AG04450 (cell line): ENCODE measurements around the gene OAS2. TPM values are rescaled to one million over a fixed set of nuclear protein-coding genes. Genes with fewer than 3 reads are reported as not detected.

Source experiments
- CTCF ChIA-PET: fragments of 300-600, 350-600 bp; formaldehyde crosslinking; extraction: SDS; loops from one replicate; lab custom pipeline; 2022; ENCODE audit warnings: antibody characterized with exemption, inconsistent platforms; lab: Charles Lee
- POLR2A ChIA-PET: fragments of 350-600 bp; formaldehyde crosslinking; extraction: SDS; loops from one replicate; lab custom pipeline; 2021; ENCODE audit warnings: antibody characterized with exemption, inconsistent platforms; lab: Yijun Ruan, JAX
- DNase-seq: peaks from one replicate; pipeline ENCODE4 v3.0.0-alpha.2; 2011; ENCODE audit warnings: low read depth, low spot score
- H3K27ac ChIP-seq: one replicate; pipeline ENCODE4 v1.5.1; 2012; ENCODE audit warnings: low read depth, low read length, control low read depth
- H3K27me3 ChIP-seq: one replicate; pipeline ENCODE4 v1.6.0; 2012; ENCODE audit warnings: low read length; ENCODE audit not compliant: control insufficient read depth, insufficient read depth
- H3K4me3 ChIP-seq: 2 replicates; pipeline ENCODE4 v1.5.1; 2011; ENCODE audit warnings: mild to moderate bottlenecking, low read depth, low read length, control low read depth
- H3K9me3 ChIP-seq: 2 replicates; pipeline ENCODE4 v1.5.1; 2012; ENCODE audit warnings: low read length; ENCODE audit not compliant: control insufficient read depth, insufficient read depth
- CTCF ChIP-seq: IDR thresholded peaks from 2 replicates; pipeline ENCODE4 v1.5.1; 2011; ENCODE audit warnings: low read depth, low read length, control low read depth, inconsistent platforms
- polyA plus RNA-seq: library from polyadenylated mRNA; depleted of rRNA; stranded (reverse); fragments of >200 nt; gene quantifications from 2 replicates; pipeline ENCODE4 v1.2.3, GENCODE V29; 2011

OAS2 gene
- polyA plus RNA-seq, 1 experiment = 0.12 TPM

- peaks cover 5% of the 10 kb centered on the region for H3K27me3 ChIP-seq
- CTCF ChIA-PET = interaction anchor here (1.1 kb wide), 1 partner anchor 9 kb away, joined by 4 read pairs; no protein-coding TSS in a partner anchor
- H3K9me3 ChIP-seq = no peaks in the 10 kb centered on the region; the same call in 1 of the 2 replicates
- H3K4me3 ChIP-seq = no peak overlapping the region
- DNase-seq = no peak
- POLR2A ChIA-PET = no interaction called here
- TF ChIP-seq CTCF = no peak
- no peak overlapping the region for H3K27ac ChIP-seq
These were observed 61.7 kb downstream of the OAS2 start for GRCh38 chr12:113039911-113040445.

DNA sequence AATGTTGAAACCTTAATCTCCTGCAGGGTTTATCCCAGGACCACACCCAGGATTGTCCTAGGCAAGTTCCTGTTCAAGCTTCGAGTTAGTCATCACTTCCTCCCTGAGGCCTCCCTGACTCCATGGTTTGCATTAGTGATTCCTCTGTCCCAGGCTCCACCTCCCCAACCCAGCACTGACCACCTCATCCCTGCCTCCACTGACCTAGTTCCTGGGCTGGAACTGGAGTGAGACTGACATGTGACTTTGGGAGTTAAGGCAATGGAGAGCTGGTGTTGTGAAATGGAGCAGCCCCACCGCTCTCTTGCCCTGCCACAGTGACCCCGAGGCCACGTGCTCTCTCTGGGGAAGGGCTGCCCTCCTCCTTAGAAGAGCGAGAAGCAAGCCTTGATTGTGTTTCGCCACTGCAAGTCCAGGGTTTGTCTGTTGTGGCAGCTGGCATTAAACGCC is 62.4 kb downstream of the OAS2 start:
- DNase-seq = no peak
- no peaks in the 10 kb centered on the region; the same call in 1 of the 2 replicates for H3K9me3 ChIP-seq
- CTCF ChIA-PET = interaction anchor here (1.0 kb wide), 1 partner anchor 10 kb away, joined by 4 read pairs; no protein-coding TSS in a partner anchor
- no peak overlapping the region for H3K4me3 ChIP-seq
- TF ChIP-seq CTCF = no peak
- peaks cover 8% of the 10 kb centered on the region for H3K27me3 ChIP-seq
- H3K27ac ChIP-seq = no peak overlapping the region
- POLR2A ChIA-PET = no interaction called here

- Histone ChIP-seq H3K9me3 (no peaks in the 10 kb centered on the region; the same call in 1 of the 2 replicates), H3K27me3 (peaks cover 8% of the 10 kb centered on the region), H3K4me3 (no peak overlapping the region), H3K27ac (no peak overlapping the region)
- TF ChIP-seq CTCF = no peak
- no peak for DNase-seq
- CTCF ChIA-PET = no interaction called here
- POLR2A ChIA-PET = no interaction called here
These were observed 63.2 kb downstream of the OAS2 start for GRCh38 chr12:113041560-113041959.

- TF ChIP-seq CTCF = no peak
- ChIA-PET CTCF (no interaction called here), POLR2A (no interaction called here)
- H3K27ac ChIP-seq = no peak overlapping the region
- H3K9me3 ChIP-seq = no peaks in the 10 kb centered on the region; the same call in 1 of the 2 replicates
- H3K4me3 ChIP-seq = no peak overlapping the region
- DNase-seq = no peak
- H3K27me3 ChIP-seq = peaks cover 8% of the 10 kb centered on the region
These were observed 64.9 kb downstream of the OAS2 start for GRCh38 chr12:113043240-113043639.

GRCh38 chr12:113044516-113044915 is 66.2 kb downstream of the OAS2 start:
- peaks cover 8% of the 10 kb centered on the region for H3K27me3 ChIP-seq
- H3K27ac ChIP-seq = no peak overlapping the region
- DNase-seq = no peak
- no peak for TF ChIP-seq CTCF
- H3K9me3 ChIP-seq = no peaks in the 10 kb centered on the region; the same call in 1 of the 2 replicates
- no peak overlapping the region for H3K4me3 ChIP-seq
- CTCF ChIA-PET = interaction anchor here (1.0 kb wide), 1 partner anchor 130 kb away, joined by 3 read pairs; no protein-coding TSS in a partner anchor
- POLR2A ChIA-PET = no interaction called here
